GM20000 (cell line): ENCODE data around the gene ZRSR2.

ENCODE experiments used
- DNase-seq: peaks from one replicate; pipeline ENCODE4 v3.0.0; 2012; ENCODE audit warnings: low spot score
- CTCF ChIP-seq: IDR thresholded peaks from 2 replicates; pipeline ENCODE4 v1.5.1; 2012; ENCODE audit warnings: mild to moderate bottlenecking, control low read depth; ENCODE audit errors: extremely low read depth, missing control alignments

ZRSR2 gene

GRCh38 chrX:15812192-15812938 lies 22.1 kb downstream of the ZRSR2 start:
- no peak for DNase-seq
- no peak for TF ChIP-seq CTCF

DNA sequence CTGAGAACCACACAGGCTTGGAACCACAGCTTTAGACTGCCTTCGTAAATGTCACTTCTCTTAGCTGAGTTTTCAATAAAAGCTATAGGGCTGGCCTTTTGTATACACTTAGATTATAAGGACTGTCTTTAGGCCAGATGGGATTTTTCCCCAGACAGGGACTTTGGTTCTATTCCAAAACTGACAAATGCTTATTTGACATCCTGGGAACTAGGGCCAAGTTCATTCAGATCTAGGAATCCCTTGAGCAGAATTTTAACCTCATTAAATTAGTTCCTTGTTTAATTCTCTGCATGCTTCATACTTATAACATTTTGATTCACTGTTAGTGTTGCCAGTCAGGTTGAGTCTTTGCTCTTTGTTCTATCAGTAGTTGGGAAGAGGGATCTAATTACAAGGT lies 23.1 kb downstream of the ZRSR2 start:
- no peak for DNase-seq
- no peak for TF ChIP-seq CTCF

DNA sequence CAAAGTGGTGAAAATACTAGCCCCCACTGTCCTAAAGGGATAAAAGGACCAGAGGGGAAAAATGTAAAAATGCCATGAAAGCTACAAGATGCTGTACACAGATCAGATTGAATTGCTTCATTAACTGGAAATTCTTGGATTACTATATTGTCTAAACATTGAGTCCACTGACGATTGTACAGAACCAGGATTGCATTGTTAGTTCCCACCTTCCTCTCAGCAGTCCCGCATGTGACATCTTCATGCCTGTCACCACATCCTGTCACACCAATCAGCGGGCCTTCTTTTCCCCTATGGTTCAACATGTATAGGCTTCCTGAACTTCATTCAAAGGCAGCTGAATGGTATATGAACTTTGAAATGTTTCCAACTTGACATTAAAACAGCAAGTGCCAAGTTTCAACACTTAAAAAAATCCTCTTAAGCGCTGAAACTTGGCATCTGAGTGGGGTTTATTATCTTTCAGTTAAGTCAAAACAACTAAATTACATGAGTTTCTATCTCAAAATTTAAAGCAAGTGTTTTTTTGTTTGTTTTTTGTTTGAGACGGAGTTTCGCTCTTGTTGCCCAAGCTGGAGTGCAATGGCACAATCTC lies 24.6 kb downstream of the ZRSR2 start:
- no peak for DNase-seq
- TF ChIP-seq CTCF: no peak

DNA sequence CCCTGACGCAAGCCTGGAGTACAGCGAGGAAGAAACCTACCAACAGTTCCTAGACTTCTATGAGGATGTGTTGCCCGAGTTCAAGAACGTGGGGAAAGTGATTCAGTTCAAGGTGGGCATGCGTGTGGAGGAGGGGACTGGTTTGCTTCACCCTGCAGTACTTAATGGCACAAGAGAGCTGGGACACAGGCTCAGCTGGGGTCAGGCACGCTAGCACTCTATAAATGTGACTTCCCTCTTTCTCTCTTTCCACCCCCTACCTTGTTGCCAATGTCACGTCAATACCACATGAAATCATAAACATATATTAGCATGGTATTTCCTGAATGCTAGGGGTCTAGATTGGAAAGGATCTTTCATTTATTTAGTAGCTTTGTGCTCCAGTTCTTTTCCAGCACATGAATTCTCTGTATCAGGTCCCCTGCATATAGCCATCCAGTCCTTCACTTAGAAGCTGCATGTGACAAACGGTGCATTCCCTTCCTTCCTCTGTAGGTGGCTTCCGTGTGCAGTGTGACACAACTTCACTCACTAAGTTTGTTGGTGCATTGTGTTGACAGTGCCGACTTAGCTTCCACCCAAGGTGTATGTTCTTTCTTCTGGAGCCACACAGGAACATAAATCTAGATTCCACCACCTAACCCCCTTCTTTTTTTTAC lies 25.6 kb downstream of the ZRSR2 start:
- DNase-seq: peak; percentile 21
- TF ChIP-seq CTCF: no peak

- no peak for DNase-seq
- no peak for TF ChIP-seq CTCF
Measured at GRCh38 chrX:15816438-15816809, 26.1 kb downstream of the ZRSR2 start.

DNA sequence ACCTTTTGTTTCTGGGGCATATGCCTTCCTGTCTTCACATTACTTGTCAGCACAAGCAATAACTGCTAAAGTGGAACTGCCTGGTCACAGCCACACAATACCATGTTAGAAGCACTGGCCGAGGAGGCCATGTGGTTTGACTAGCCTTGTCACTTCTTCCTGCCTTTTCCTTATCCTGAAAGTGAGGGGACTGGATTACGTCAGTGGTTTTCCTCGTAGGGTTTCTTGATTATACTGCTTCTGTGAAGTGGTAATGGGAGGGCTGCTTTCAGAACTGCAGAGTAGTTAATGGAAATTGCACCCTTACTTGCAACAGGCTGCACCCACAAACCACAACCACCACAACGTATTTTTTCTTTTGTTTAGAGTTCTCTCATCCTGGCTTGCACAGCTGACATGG lies 26.6 kb downstream of the ZRSR2 start:
- TF ChIP-seq CTCF: no peak
- DNase-seq: no peak
